Myometrial cell (primary cell): ENCODE data around the gene EXOC1L. TPM values are rescaled to one million over a fixed set of nuclear protein-coding genes. Genes with fewer than 3 reads are reported as not detected.

Experiments used
- total RNA-seq: library from RNA; depleted of rRNA; stranded (reverse); fragments of >200 nt; gene quantifications from 2 replicates; pipeline ENCODE4 v1.2.3, GENCODE V29; 2015

EXOC1L gene, protein sequence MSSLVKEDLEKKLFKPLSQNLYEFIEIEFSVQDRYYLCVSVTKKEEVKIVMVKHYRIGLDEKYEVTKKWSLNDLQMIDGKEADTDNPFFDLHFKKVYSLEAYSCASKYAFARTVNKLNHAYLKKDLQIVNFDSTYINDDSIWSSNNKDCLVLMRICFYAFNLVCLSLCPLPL
- not detected in 2 replicates for total RNA-seq

DNA sequence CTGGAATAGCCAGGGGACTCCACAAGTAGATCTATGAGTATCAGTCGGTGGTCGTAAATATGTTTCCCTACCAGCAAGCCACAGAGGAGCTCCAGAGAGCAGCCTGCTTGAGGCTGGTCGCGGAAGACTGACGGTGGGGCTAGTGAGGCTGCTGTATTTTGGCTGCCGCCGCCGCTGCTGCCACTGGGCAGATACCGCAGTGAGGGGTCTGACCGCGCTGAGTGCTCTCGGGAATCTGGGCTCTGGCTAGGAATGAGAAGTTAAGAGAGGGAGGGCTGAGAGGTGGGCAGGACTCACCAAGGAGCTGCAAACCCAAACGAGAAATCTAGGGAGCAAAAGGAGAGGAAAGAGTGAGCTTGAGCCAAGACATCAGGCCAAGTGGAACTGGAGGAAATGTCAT, at the start of gene EXOC1L:
EXOC1L (plus strand) TSS at position 157 of the 400 bp plus-strand sequence; CDS start at position 394, 237 bp downstream.

GRCh38 chr4:55853484-55854046, 34.0 kb downstream of the EXOC1L start, which contains the start of gene EXOC1:
Gene EXOC1, plus strand, starts transcription at chr4:55853648. Its CDS starts 4,676 bp downstream, at chr4:55858324.

Other genes with a start within 250 kb of the EXOC1L start
- not detected in 2 replicates for gene PDCL2, start 227.5 kb upstream of the EXOC1L start, total RNA-seq
- not detected in 2 replicates for gene NMU, start 183.5 kb upstream of the EXOC1L start, total RNA-seq
- 24.8 and 28.9 TPM in 2 replicates for gene EXOC1, start 33.9 kb downstream of the EXOC1L start, total RNA-seq
- gene CEP135, start 129.2 kb downstream of the EXOC1L start, total RNA-seq = 0.86 and 3.7 TPM in 2 replicates